NT2/D1 (cell line): ENCODE data around the gene OR52H1.

Experiments used
- SUZ12 ChIP-seq: IDR thresholded peaks from 2 replicates; pipeline ENCODE4 v1.6.1; 2011; ENCODE audit not compliant: insufficient read length, insufficient read depth; ENCODE audit errors: extremely low read depth
- YY1 ChIP-seq: IDR thresholded peaks from 2 replicates; pipeline ENCODE4 v1.6.1; 2011; ENCODE audit not compliant: insufficient read length, insufficient read depth

GRCh38 chr11:5524756-5525155 lies 23.6 kb downstream of the OR52H1 start:
- TF ChIP-seq YY1 (no peak), SUZ12 (no peak)
